Muscle of arm (tissue), 14 donors: ENCODE results near the gene THY1. TPM values are rescaled to one million over a fixed set of nuclear protein-coding genes. Genes with fewer than 3 reads are reported as not detected.
A peak's percentile ranks its signal among the peaks of the same experiment; 100 is the strongest.
"Not testable (repeated sequence)": the region's sequence is repeated elsewhere in the genome, so short reads cannot be mapped to it uniquely, and the experiment has no call there.

Experiments
- DNase-seq: peaks from one replicate; pipeline ENCODE4 v3.0.0-alpha.2; 2013
- long read RNA-seq, 11 donors: transcript quantifications; one replicate each; lab custom pipeline, GENCODE V29; 2026
- polyA plus RNA-seq, 12 donors: library from polyadenylated mRNA; unstranded; fragments of 120-200 nt; gene quantifications; one replicate each; pipeline ENCODE4 v1.2.1, GENCODE V29; 2013; ENCODE audit not compliant: insufficient read length in 12 of 12

The THY1 gene
- polyA plus RNA-seq, result 100 to 1,000 TPM in 9 of 12 donors, 10 to 100 TPM in 2, not detected in 1; 98.7 to 247 (median 127) TPM
- long read RNA-seq, donor 1, transcript THY1-210 (1 exons, 2,427 nt), result minor isoform, 8 of 41 reads
- long read RNA-seq, donor 1, transcript THY1-201 (4 exons, 3,556 nt), result major isoform, 19 of 41 reads
- long read RNA-seq, donor 1, partial matches to known transcripts, result 13 of 41 reads
- long read RNA-seq, donor 1, other reads (novel, unspliced or antisense), result 0 of 41 reads
- long read RNA-seq, donor 2, transcript THY1-201 (4 exons, 3,556 nt), result major isoform, 36 of 56 reads
- long read RNA-seq, donor 2, transcript THY1-210 (1 exons, 2,427 nt), result minor isoform, 6 of 56 reads
- long read RNA-seq, donor 2, partial matches to known transcripts, result 14 of 56 reads
- long read RNA-seq, donor 2, other reads (novel, unspliced or antisense), result 0 of 56 reads
- long read RNA-seq, donor 3, transcript THY1-210 (1 exons, 2,427 nt), result minor isoform, 6 of 26 reads
- long read RNA-seq, donor 3, transcript THY1-201 (4 exons, 3,556 nt), result major isoform, 19 of 26 reads
- long read RNA-seq, donor 3, partial matches to known transcripts, result 0 of 26 reads
- long read RNA-seq, donor 3, other reads (novel, unspliced or antisense), result 0 of 26 reads
- long read RNA-seq, donor 4, transcript THY1-210 (1 exons, 2,427 nt), result minor isoform, 5 of 21 reads
- long read RNA-seq, donor 4, transcript THY1-201 (4 exons, 3,556 nt), result major isoform, 16 of 21 reads
- long read RNA-seq, donor 4, partial matches to known transcripts, result 0 of 21 reads
- long read RNA-seq, donor 4, other reads (novel, unspliced or antisense), result 0 of 21 reads
- long read RNA-seq, donor 5, result 0 reads
- long read RNA-seq, donor 6, transcript THY1-201 (4 exons, 3,556 nt), result major isoform, 27 of 31 reads
- long read RNA-seq, donor 6, partial matches to known transcripts, result 0 of 31 reads
- long read RNA-seq, donor 6, other reads (novel, unspliced or antisense), result 0 of 31 reads
- long read RNA-seq, donor 7, transcript THY1-201 (4 exons, 3,556 nt), result major isoform, 27 of 32 reads
- long read RNA-seq, donor 7, partial matches to known transcripts, result 0 of 32 reads
- long read RNA-seq, donor 7, other reads (novel, unspliced or antisense), result 0 of 32 reads
- long read RNA-seq, donor 8, transcript THY1-201 (4 exons, 3,556 nt), result major isoform, 31 of 43 reads
- long read RNA-seq, donor 8, transcript THY1-210 (1 exons, 2,427 nt), result minor isoform, 6 of 43 reads
- long read RNA-seq, donor 8, partial matches to known transcripts, result 5 of 43 reads
- long read RNA-seq, donor 8, other reads (novel, unspliced or antisense), result 0 of 43 reads
- long read RNA-seq, donor 9, transcript THY1-201 (4 exons, 3,556 nt), result major isoform, 39 of 45 reads
- long read RNA-seq, donor 9, transcript THY1-210 (1 exons, 2,427 nt), result minor isoform, 6 of 45 reads
- long read RNA-seq, donor 9, partial matches to known transcripts, result 0 of 45 reads
- long read RNA-seq, donor 9, other reads (novel, unspliced or antisense), result 0 of 45 reads
- long read RNA-seq, donor 10, transcript THY1-201 (4 exons, 3,556 nt), result major isoform, 50 of 54 reads
- long read RNA-seq, donor 10, partial matches to known transcripts, result 0 of 54 reads
- long read RNA-seq, donor 10, other reads (novel, unspliced or antisense), result 0 of 54 reads
- long read RNA-seq, donor 11, transcript THY1-210 (1 exons, 2,427 nt), result minor isoform, 11 of 71 reads
- long read RNA-seq, donor 11, transcript THY1-201 (4 exons, 3,556 nt), result major isoform, 53 of 71 reads
- long read RNA-seq, donor 11, partial matches to known transcripts, result 6 of 71 reads
- long read RNA-seq, donor 11, other reads (novel, unspliced or antisense), result 0 of 71 reads

DNA sequence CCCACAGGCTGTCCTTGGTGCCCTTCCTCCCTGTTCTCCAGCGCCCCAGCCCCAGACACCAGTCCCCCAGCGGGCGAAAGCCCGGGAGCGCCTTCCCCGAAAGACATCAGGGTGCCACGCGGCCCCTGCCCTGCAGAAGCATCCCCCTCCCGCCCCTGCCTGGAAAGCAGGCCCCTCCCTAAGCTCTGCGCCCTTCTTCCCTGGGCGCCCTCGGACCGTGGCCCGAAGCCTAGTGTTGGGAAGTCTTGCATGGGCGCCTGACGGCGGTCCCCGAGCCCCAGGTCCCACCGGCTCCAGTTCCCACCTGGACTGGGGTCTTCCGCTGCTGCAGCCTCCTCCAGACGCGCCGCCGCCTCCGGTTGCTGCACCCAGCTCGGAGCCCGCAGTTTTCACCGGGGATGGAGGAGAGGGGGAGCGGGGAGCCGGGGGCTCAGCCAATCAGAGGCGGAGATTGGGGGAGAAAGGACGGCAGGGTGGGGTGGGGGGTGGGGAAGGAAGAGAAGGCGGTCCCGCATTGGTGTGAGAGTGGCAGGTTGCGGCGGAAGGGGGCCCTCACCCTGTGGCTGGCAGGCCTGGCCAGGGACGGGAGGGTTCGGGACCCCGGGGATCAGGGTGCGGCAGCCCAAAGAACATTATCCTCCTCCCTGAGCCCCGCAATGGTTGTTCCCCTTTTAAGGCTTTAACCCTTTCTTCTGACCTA is at the start of gene THY1:
Gene THY1, minus strand, starts transcription at position 364 of the 700 bp plus-strand sequence. CDS start 2,267 bp downstream, outside the sequence.
- DNase-seq, result peak; percentile 82

DNA sequence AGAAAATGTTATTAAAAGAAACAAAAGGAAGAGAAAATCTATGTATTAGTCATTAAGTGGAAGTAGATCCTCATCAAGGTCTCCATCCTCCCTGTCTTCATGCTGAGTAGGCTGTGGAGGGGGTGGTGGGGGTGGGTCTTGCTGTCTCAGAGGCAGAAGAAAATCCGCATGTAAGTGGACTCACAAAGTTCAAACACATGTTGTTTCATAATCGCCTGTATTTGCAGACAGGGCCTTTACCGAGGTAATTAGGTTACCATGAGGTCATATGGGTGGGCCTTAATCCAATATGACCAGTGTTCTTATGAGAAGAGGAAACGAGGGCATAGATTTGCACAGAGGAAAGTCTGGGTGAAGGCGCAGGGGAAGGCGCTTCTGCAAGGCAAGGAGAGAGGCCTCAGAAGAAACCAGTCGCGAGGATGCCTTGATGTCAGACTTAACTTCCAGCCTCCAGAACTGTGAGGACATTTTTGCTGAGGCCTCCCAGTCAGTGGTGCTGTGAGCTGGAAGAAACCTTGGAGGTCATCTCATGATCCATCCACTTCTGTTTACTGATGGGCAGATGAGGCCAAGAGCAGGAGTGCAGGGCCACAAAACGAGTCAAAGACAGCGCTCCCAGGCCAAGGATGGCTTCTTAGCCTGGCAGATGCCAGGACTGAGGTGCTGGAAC is 49.3 kb upstream of the THY1 start:
- no peak for DNase-seq

DNA sequence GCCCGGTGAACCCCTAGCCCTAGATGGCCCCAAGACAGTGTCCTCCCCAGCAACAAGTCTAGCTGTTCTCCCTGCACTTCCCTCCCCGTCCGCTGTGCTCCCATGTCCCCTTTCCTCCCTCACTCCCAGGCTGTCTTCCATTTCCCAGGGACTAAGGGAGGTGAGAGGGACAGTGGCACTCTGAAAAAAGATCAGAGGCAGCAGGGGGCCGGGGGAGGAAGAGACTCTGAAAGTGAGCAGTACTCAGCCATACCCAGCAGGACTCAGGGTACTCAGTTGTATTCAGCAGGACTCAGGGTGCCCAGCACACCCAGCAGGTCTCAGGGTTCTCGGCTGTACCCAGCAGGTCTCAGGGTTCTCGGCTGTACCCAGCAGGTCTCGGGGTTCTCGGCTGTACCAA is 48.4 kb upstream of the THY1 start:
- no peak for DNase-seq

DNA sequence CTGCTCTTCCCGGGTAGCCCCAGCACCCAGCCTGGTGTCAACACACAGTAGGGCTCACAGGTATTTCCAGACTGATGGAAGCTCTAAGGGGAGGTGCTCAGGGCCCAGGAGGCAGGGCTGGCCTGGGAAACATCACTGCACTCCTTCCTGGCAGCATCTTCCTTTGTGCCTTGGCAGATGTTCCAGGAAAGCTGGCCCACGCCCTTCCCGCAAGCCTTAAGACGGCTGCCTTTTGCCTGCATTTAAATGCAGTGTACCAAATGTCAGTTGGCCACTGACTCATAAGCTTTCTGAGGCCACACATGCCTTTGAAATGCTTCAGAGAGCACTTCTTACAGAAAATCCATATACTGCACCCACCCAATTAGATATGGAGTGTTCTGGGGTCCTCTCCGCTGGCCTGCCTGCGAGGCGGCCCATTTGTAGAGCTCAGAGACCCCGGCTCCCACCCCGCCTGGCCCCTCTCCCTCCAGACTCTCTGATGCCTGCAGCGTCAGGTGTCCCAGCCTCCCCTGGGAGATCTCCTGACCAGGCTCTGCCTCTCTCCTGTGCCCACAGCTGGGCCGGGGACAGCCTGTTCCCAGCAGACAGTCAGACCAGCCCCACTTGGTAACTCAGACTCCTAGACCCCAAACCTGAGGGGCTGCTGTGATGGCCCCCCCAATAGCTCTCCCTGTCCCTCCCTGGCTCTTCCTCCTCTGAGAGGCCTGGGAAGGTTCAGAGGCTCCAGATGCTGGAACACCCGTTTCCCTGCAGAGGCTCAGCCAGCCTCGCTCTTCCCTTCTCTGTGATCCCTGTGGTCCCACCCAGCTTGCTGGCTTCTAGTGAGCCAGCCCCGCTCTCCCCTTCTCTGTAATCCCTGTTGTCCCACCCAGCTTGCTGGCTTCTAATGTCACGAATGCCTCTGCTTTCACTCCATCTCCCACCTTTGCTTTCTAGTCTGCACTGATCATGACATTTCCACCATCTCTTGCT is 47.6 kb upstream of the THY1 start:
- DNase-seq, result no peak

DNA sequence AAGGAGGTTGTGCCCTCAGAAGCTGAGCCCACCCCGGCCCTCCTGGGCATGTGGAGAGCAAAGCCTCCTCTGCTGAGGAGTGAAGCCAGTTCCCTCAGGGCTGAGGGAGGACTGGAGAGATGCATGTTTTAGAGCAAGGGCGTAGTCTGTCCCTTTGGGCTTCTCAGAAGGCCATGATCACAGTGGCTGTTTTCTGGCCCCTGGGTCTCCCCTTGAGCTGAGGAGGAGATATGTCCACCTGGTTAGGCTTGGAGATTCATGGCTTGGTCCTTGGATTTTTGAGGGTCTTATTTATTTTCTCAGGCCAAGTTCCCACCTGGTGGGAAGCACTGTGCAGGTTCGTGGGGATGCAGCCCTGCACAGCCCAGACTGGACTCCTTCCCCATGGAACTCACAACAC is 46.5 kb upstream of the THY1 start:
- DNase-seq, result no peak

DNA sequence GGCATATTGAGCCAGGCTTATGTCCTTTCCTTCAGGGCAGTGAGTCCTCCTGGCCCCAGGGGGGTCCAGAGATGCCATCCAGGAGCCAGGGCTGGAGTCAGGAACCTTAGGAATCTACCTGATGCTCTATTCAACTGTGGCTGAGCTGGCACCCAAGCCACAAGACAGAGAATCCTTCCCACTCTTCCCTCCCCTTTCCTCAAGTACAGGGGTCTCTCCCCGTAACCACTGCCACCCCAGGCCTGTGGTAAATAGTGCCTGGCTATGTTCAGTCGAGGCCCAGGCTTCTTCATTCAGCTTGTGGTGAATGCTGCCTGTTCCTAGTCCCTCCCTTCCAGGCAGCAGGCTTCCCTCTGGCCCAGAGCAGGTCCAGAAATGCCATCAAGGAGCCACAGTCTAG is 45.5 kb upstream of the THY1 start:
- DNase-seq, result no peak

DNA sequence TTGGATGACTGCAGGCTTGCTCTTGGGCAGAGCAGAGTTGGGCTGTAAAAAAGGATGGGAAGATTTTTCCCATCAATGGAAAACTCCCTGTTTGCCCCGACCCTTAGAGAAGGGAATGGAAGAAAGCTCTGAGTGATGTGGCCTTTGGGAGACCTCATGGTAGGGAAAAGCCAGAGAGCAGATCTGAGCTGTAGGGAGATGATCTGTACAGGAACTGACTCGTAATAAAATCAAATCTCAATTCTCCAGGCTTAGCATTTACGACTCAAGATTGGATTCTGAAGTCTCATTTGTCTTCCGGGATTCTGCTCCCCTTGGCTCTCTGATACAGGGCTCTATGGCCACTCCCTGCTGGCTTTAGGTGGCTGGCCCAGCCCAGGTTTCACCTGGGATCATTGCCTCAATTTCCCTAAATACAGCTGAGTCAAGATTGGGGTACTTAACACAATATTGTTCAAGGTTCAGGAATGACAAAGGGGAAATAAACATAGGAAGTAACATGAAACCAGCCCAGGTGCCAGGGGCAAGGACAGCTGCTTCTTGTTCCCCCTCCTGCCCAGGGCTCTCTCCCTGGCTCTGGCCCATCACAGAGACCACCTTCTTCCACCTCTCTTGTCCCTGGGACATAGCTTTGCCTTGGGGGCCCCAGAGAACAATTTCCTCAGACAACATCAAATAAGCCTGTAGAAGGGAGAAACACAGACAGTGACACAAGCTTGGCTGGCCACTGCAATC is 38.4 kb upstream of the THY1 start:
- DNase-seq, result peak; percentile 69

DNA sequence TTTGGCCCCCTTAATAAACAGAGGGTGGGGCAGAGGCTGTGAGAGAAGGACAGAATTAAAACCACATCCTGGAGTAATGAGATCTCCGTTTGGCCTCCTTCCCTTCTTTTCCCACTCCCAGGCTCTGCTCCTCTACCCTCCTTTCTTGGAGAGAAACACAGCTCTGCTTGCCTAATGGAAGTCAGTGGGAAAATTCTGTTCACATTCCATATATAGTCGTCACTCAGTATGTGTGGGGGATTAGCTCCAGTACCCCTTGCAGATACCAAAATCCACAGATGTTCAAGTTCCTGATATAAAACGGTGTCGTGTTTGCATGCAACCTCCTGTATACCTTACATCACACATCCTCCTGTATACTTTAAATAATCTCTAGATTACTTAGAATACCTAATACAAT is 37.6 kb upstream of the THY1 start:
- peak; percentile 92 for DNase-seq

DNA sequence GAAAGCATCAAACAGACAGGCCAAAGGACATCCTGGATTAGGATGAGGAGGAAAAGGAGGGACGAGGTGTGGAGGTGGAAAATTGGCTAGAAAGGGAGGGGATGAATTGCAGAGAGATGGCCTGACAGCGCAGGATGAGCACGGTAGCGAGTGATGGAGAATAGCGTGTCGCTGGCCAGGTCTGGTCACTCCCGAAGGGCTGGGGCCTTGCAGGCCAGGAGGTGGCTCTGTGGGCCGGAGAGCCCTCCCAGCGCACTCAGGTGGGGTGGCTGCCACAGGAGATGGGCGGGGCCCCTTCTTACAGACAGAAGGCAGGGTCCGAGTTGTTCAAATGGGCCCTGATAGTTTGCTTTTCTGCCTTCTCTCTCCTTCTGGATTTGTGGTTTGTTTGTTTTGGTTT is 37.1 kb upstream of the THY1 start:
- DNase-seq, result no peak

DNA sequence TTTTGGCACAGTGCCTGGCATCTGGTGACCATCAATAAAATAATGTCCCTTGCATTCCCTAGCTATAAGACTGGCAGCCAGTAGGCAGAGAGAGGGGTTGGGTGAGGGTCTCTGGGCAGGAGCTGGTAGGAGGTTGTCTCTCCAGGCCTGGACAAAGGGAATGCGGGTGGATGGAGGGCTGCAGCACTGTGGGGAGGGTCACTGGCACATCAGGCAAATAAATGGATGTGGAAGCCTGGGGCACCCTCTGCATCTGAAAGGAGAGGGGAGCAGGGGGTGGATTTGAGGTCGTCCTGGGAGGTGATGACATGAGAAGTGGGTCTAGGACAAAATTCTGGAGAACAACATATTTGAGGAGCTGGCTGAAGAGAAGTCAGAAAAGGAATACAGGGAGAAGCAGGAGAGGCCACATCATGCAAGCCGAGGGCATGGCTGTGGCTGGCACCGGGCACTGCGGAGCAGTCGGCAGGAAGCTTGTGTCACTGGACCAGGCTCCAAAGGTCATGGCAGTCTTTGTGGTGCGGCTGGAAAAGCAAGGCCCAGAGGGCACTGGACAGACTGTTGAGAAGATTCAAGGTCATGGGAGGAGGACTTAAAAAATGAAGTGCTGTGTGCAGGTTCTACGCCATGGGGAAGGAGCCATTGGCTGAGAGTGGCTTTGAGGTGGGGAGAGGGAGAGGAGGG is 36.5 kb upstream of the THY1 start:
- no peak for DNase-seq

DNA sequence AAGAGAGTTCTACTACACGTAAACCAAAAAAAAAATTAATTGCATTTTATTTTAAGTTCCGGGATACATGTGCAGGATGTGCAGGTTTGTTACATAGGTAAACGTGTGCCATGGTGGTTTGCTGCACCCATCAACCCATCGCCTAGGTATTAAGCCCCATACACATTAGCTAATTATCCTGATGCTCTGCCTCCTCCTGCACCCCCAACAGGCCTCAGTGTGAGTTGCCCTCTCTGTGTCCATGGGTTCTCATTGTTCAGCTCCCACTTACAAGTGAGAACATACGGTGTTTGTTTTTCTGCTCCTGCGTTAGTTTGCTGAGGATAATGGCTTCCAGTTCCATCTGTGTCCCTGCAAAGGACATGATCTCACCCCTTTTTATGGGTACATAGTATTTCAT is 32.7 kb upstream of the THY1 start:
- DNase-seq, result not testable (repeated sequence)

DNA sequence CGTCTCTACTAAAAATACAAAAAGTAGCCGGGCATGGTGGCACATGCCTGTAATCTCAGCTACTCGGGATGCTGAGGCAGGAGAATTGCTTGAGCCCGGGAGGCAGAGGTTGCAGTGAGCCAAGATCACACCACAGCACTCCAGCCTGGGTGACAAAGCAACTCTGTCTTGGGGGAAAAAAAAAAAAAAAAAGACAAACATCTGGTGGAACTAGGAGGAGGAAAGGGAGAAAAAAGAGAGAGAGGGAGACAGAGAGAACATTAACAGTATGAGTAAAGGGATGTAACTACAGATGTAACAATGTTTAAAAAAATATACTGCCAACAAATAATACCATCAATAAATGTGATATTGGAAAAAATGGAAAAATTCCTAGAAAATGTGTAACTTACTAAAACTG is 32.3 kb upstream of the THY1 start:
- DNase-seq, result not testable (repeated sequence)

DNA sequence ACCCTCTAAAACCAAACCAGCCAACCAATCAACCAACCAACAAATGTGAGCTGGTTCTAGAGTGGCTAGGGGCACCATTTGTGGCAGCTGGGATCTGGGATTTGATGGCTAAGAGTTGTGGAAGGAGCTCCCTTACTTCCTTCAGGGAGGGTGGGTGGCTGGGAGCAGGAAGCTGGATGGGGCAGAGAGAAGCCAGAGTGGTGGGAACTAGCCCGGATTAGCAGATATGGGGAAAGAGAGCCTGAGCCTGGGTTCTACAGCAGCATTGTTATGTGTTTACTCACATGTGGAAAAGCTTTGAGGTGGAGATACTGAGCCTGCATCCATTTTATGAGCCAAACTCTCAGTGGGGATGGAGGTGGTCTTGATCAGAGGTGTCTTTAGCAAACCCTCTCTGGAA is 30.9 kb upstream of the THY1 start:
- no peak for DNase-seq

DNA sequence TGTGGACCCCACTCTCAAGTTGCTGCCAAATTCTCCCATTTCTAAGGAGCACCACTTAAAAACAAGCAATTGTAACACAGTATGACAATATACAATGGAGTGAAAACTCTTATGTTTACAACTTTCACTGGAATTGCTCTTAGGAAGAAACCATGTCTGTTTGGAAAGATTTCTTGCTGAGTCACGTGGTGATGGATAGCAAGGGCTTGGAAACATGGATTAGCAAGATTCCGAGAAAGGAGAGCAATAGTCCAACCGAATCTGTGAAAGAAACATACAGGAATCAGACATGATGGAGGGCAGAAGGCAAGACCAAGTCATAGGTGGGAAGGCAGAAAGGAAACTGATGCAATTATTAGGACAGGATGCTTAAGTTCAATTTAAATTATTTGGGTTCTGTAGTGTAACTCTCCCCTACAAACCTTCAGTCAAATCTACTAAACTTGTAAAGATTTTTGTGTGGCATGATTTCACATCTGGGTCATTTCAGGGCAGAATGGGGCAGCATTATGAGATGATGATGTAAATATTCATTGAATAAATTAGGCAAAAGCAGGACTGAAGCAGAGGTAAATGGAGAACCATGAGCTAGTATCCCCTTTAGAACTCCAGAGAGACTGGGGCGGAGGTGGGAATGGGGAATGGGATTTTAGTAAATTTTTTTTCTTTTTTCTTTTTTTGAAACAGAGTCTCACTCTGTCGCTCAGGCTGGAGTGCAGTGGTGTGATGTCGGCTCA is 27.8 kb upstream of the THY1 start:
- no peak for DNase-seq

DNA sequence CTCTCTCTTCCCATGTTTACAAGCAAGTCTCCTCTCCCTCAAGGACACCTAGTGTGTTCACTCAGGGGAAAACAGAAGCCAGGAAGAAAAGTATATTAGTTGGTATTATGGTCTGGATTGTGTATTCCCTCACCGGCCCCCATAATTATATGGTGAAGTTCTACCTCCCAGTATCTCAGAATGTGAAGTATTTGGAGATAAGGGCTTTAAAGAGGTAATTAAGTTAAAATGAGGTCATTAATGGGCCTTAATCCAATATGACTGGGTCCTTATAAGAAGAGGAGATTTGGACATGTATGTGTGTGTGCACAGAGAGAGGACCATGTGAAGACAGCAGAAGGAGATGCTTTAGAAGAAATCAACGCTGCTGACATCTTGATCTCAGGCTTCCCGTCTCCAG is 26.5 kb upstream of the THY1 start:
- DNase-seq, result no peak

DNA sequence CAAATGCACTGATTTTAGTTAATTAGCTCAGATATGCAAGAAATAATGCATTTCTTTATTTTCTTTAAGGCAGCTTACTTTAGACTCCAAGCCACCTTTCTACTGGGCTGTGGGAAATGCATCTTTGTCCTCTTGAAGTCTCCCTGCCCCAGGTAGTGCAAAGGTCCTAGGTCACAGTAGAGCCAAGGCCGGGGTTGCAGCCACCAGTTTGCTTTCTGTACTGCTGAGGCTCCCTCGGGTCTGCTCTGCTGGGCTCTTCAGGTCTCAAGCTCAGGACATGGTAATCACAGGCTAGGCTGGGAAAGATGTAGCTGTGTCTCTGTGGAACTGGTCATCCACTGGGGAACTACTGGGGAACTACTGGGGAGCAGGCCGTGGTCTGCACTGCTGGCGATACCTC is 25.4 kb upstream of the THY1 start:
- DNase-seq, result no peak
